Neural cell (in vitro differentiated cells): Measurements from ENCODE around the gene HOXB9. TPM values are rescaled to one million over a fixed set of nuclear protein-coding genes. Genes with fewer than 3 reads are reported as not detected.
A peak's percentile ranks its signal among the peaks of the same experiment; 100 is the strongest.

Experiments
- H2AFZ ChIP-seq: fragments of 200-600, 300-800 bp; sonication (generic), shearing (Covaris generic); 2 replicates; pipeline ENCODE4 v1.6.0; 2014; ENCODE audit warnings: low read depth, mild to moderate bottlenecking, antibody characterized with exemption, low read length, moderate library complexity
- H3F3A ChIP-seq: fragments of 200-600 bp; shearing (Covaris generic); 2 replicates; pipeline ENCODE4 v1.6.1; 2016; ENCODE audit warnings: mild to moderate bottlenecking, moderate library complexity, mixed read lengths, antibody characterized with exemption, low read length; ENCODE audit not compliant: insufficient read depth, poor library complexity, severe bottlenecking
- H3K27ac ChIP-seq: fragments of 200-600, 300-800 bp; sonication (generic), shearing (Covaris generic); 2 replicates; pipeline ENCODE4 v1.5.1; 2014; ENCODE audit warnings: mild to moderate bottlenecking, low read length, moderate library complexity
- H3K27me3 ChIP-seq: fragments of 300-800, 200-600 bp; sonication (generic), shearing (Covaris generic); 2 replicates; pipeline ENCODE4 v1.6.0; 2014; ENCODE audit warnings: mild to moderate bottlenecking, low read depth, low read length, moderate library complexity; ENCODE audit not compliant: insufficient read depth
- H3K36me3 ChIP-seq: fragments of 300-800, 200-600 bp; sonication (generic), shearing (Covaris generic); 2 replicates; pipeline ENCODE4 v1.5.1; 2014; ENCODE audit warnings: mild to moderate bottlenecking, antibody characterized with exemption, low read length, moderate library complexity; ENCODE audit not compliant: insufficient read depth
- H3K4me2 ChIP-seq: fragments of 300-800, 200-600 bp; sonication (generic), shearing (Covaris generic); 2 replicates; pipeline ENCODE4 v1.6.0; 2014; ENCODE audit warnings: mild to moderate bottlenecking, low read length
- H3K4me3 ChIP-seq: fragments of 300-800, 200-600 bp; sonication (generic), shearing (Covaris generic); 2 replicates; pipeline ENCODE4 v1.5.1; 2014; ENCODE audit warnings: mild to moderate bottlenecking, low read length, moderate library complexity
- H3K79me2 ChIP-seq: fragments of 200-600 bp; shearing (Covaris generic); replicated peaks from 2 replicates; pipeline ENCODE4 v1.6.0; 2014; ENCODE audit warnings: mild to moderate bottlenecking, low read length, moderate library complexity; ENCODE audit not compliant: insufficient read depth
- H3K9ac ChIP-seq: fragments of 300-800, 200-600 bp; sonication (generic), shearing (Covaris generic); 2 replicates; pipeline ENCODE4 v1.6.1; 2016; ENCODE audit warnings: mild to moderate bottlenecking, low read length, mixed read lengths
- H3K9me2 ChIP-seq: fragments of 200-600 bp; shearing (Covaris generic); 2 replicates; pipeline ENCODE4 v1.6.1; 2016; ENCODE audit warnings: mild to moderate bottlenecking, low read length, mixed read lengths; ENCODE audit not compliant: insufficient read depth
- H3K9me3 ChIP-seq: fragments of 200-600, 300-800 bp; sonication (generic), shearing (Covaris generic); 2 replicates; pipeline ENCODE4 v1.6.1; 2016; ENCODE audit warnings: mild to moderate bottlenecking, mixed run types, low read length, moderate library complexity, mixed read lengths
- H4K20me1 ChIP-seq: fragments of 200-600 bp; shearing (Covaris generic); 2 replicates; pipeline ENCODE4 v1.6.1; 2016; ENCODE audit warnings: mild to moderate bottlenecking, mixed run types; ENCODE audit not compliant: insufficient read depth
- CTCF ChIP-seq: fragments of 450-650 bp; IDR thresholded peaks from 2 replicates; pipeline ENCODE4 v1.5.1; 2014; ENCODE audit warnings: antibody characterized with exemption, mild to moderate bottlenecking, moderate library complexity; ENCODE audit not compliant: poor library complexity, severe bottlenecking
- EP300 ChIP-seq: fragments of 450-650 bp; conservative IDR thresholded peaks from 2 replicates; pipeline ENCODE4 v1.6.1; 2014; ENCODE audit warnings: antibody characterized with exemption, mild to moderate bottlenecking, moderate library complexity; ENCODE audit not compliant: poor library complexity, severe bottlenecking
- EZH2 ChIP-seq: fragments of 200-600, 300-800 bp; shearing (Covaris generic), sonication (generic); IDR thresholded peaks from 2 replicates; pipeline ENCODE4 v1.6.1; 2014; ENCODE audit warnings: antibody characterized with exemption, low read length, borderline replicate concordance, mild to moderate bottlenecking; ENCODE audit not compliant: insufficient read depth, poor library complexity, severe bottlenecking
- MXI1 ChIP-seq: fragments of 450-650 bp; conservative IDR thresholded peaks from 2 replicates; pipeline ENCODE4 v1.6.1; 2014; ENCODE audit warnings: antibody characterized with exemption, mild to moderate bottlenecking; ENCODE audit not compliant: poor library complexity, severe bottlenecking
- POLR2AphosphoS5 ChIP-seq: IDR thresholded peaks from 2 replicates; pipeline ENCODE4 v1.6.1; 2012
- RAD21 ChIP-seq: fragments of 450-650 bp; conservative IDR thresholded peaks from 2 replicates; pipeline ENCODE4 v1.6.1; 2014; ENCODE audit warnings: antibody characterized with exemption, mild to moderate bottlenecking, moderate library complexity
- SMC3 ChIP-seq: fragments of 450-650 bp; conservative IDR thresholded peaks from 2 replicates; pipeline ENCODE4 v1.6.1; 2014; ENCODE audit warnings: antibody characterized with exemption, mild to moderate bottlenecking, moderate library complexity; ENCODE audit not compliant: poor library complexity
- TAF1 ChIP-seq: IDR thresholded peaks from 2 replicates; pipeline ENCODE4 v1.6.1; 2012; ENCODE audit warnings: low read depth
- polyA plus RNA-seq: library from polyadenylated mRNA; depleted of rRNA; stranded (reverse); fragments of >200 nt; gene quantifications from 2 replicates; pipeline ENCODE4 v1.2.3, GENCODE V29; 2014
- TF ChIP-seq, protein P1 (sequence below): IDR thresholded peaks from 2 replicates; pipeline ENCODE4 v1.6.1; 2012; ENCODE audit warnings: borderline replicate concordance

Gene HOXB9
- polyA plus RNA-seq, 1 donor from 2014 or later, result not detected

DNA sequence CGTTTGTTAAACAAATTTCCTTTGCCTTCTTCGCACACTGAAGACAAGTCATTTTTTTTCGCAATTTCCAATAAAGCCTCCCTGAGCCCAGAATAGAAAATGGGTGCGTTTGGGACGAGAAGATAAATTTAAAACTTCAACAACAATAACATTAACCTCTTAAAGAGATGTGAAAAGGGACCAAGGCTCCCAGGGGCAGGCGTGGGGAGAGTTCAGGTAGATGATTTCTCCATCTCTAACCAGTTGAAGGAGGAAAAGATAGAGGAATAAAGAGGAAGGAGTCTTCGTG, 46.7 kb downstream of the HOXB9 start:
- no peak for TF ChIP-seq SMC3
- no peak for TF ChIP-seq CTCF
- TF ChIP-seq EZH2, result peak; percentile 3
- H3K9ac ChIP-seq, result no peak overlapping the region
- no peaks in the 10 kb centered on the region for H3K9me2 ChIP-seq
- H3K27me3 ChIP-seq, result peaks cover 98% of the 10 kb centered on the region
- no peaks in the 10 kb centered on the region for H3K79me2 ChIP-seq
- H3K4me3 ChIP-seq, result no peak overlapping the region
- no peaks in the 10 kb centered on the region for H3F3A ChIP-seq
- no peaks in the 10 kb centered on the region for H3K9me3 ChIP-seq
- no peak overlapping the region for H2AFZ ChIP-seq
- no peak overlapping the region for H3K4me2 ChIP-seq
- H3K36me3 ChIP-seq, result no peaks in the 10 kb centered on the region
- no peaks in the 10 kb centered on the region for H4K20me1 ChIP-seq
- H3K27ac ChIP-seq, result no peak overlapping the region

DNA sequence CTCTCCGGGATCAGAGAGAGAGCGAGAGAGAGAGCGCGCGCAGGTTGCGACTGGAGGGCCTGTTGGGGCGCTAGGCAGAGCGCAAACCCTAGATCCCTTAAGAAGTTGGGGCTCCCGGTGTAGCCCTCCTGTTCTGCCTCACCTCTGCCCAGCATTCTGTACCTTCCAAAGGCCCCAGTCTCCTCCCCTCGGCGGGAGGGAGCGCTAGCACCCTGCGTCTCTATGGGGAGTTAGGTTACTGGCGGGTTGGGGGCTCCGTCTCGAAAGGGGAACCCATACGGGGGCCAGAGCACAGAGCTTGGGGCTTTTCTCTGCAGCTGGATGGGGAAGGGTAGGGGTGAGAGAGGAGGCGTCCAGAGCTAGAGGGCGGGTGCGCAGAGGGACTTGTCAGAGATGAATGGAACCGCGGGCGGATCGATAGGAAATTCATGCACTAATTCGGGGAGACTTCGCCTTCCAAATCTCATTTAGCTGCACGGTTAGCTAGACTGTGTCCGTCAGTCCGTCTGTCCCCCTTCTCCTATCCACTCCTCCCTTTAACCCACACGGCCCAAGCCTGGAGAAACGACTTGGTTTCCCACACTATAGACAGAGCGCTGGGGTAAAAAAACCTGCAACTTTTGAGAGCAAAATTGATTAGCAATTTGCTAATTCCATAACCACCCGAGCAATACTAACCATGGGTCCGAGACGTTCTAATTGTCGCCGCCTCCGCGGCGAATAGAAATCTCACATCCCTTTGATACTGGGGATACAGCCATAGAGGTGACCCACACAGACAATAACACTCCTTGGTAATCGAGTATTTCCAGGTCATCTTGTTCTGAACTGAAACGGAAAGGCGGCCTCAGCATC, 47.3 kb downstream of the HOXB9 start:
- no peaks in the 10 kb centered on the region for H3K9me2 ChIP-seq
- no peaks in the 10 kb centered on the region for H3K36me3 ChIP-seq
- H3K27ac ChIP-seq, result no peak overlapping the region
- no peaks in the 10 kb centered on the region for H3F3A ChIP-seq
- TF ChIP-seq EZH2, result peak; percentile 76
- TF ChIP-seq POLR2AphosphoS5, result peak; percentile 30
- no peak for TF ChIP-seq MXI1
- no peaks in the 10 kb centered on the region for H3K79me2 ChIP-seq
- H3K4me3 ChIP-seq, result no peak overlapping the region
- no peak overlapping the region for H3K4me2 ChIP-seq
- H4K20me1 ChIP-seq, result no peaks in the 10 kb centered on the region
- H3K9ac ChIP-seq, result no peak overlapping the region
- H3K9me3 ChIP-seq, result no peaks in the 10 kb centered on the region
- peaks cover 98% of the 10 kb centered on the region for H3K27me3 ChIP-seq
- no peak overlapping the region for H2AFZ ChIP-seq

GRCh38 chr17:48577946-48578615, 48.1 kb downstream of the HOXB9 start, which contains the start of gene HOXB4:
TSS of gene HOXB4 (minus strand) at chr17:48578350. CDS start at chr17:48578319, 31 bp downstream.
- H3K4me2 ChIP-seq, result no peak within 1 kb of the TSS
- TF ChIP-seq CTCF, result no peak
- no peak for TF ChIP-seq EP300
- TF ChIP-seq EZH2, result no peak
- TF ChIP-seq SMC3, result no peak
- TF ChIP-seq, protein P1, sequence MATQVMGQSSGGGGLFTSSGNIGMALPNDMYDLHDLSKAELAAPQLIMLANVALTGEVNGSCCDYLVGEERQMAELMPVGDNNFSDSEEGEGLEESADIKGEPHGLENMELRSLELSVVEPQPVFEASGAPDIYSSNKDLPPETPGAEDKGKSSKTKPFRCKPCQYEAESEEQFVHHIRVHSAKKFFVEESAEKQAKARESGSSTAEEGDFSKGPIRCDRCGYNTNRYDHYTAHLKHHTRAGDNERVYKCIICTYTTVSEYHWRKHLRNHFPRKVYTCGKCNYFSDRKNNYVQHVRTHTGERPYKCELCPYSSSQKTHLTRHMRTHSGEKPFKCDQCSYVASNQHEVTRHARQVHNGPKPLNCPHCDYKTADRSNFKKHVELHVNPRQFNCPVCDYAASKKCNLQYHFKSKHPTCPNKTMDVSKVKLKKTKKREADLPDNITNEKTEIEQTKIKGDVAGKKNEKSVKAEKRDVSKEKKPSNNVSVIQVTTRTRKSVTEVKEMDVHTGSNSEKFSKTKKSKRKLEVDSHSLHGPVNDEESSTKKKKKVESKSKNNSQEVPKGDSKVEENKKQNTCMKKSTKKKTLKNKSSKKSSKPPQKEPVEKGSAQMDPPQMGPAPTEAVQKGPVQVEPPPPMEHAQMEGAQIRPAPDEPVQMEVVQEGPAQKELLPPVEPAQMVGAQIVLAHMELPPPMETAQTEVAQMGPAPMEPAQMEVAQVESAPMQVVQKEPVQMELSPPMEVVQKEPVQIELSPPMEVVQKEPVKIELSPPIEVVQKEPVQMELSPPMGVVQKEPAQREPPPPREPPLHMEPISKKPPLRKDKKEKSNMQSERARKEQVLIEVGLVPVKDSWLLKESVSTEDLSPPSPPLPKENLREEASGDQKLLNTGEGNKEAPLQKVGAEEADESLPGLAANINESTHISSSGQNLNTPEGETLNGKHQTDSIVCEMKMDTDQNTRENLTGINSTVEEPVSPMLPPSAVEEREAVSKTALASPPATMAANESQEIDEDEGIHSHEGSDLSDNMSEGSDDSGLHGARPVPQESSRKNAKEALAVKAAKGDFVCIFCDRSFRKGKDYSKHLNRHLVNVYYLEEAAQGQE, result no peak
- TF ChIP-seq POLR2AphosphoS5, result no peak
- no peak for TF ChIP-seq TAF1
- TF ChIP-seq MXI1, result no peak
- TF ChIP-seq RAD21, result no peak
- H3K27ac ChIP-seq, result no peak within 1 kb of the TSS
- no peaks in the 10 kb centered on the region for H3K9me3 ChIP-seq
- no peaks in the 10 kb centered on the region for H3K79me2 ChIP-seq
- H3K9ac ChIP-seq, result no peak within 1 kb of the TSS
- H3K27me3 ChIP-seq, result peaks cover 98% of the 10 kb centered on the region
- H3K4me3 ChIP-seq, result no peak within 1 kb of the TSS
- no peaks in the 10 kb centered on the region for H3K36me3 ChIP-seq
- H2AFZ ChIP-seq, result no peak within 1 kb of the TSS
- no peaks in the 10 kb centered on the region for H3K9me2 ChIP-seq
- no peaks in the 10 kb centered on the region for H3F3A ChIP-seq
- H4K20me1 ChIP-seq, result no peaks in the 10 kb centered on the region
